ENCODE measurements around the gene LRRC71. TPM values are rescaled to one million over a fixed set of nuclear protein-coding genes. Genes with fewer than 3 reads are reported as not detected.
"Not testable (repeated sequence)": the region's sequence is repeated elsewhere in the genome, so short reads cannot be mapped to it uniquely, and the experiment has no call there.

The LRRC71 gene
- total RNA-seq, 1 donor from 2014 or later = not detected

- no peak for DNase-seq (ENCODE audit: low spot score)
- intact Hi-C loops (cut with DNase I) = no loop called here
These were observed 2.7 kb downstream of the LRRC71 start for GRCh38 chr1:156922986-156923669.

- no peak for DNase-seq (ENCODE audit: low spot score)
- intact Hi-C loops (cut with DNase I) = no loop called here
These were observed 3.4 kb downstream of the LRRC71 start for GRCh38 chr1:156923670-156924477.

GRCh38 chr1:156924478-156925153 is 4.2 kb downstream of the LRRC71 start:
- intact Hi-C loops (cut with DNase I) = loop anchor here (5.0 kb wide), 1 partner anchor 82 kb away; no protein-coding TSS in a partner anchor
- no peak for DNase-seq (ENCODE audit: low spot score)

- intact Hi-C loops (cut with DNase I) = loop anchor here (2.0 to 5.0 kb wide), 2 partner anchors 83 to 129 kb away; no protein-coding TSS in a partner anchor
- DNase-seq (ENCODE audit: low spot score) = no peak
These were observed 5.0 kb downstream of the LRRC71 start for GRCh38 chr1:156925154-156926010.

- no peak for DNase-seq (ENCODE audit: low spot score)
- intact Hi-C loops (cut with DNase I) = loop anchor here (2.0 to 5.0 kb wide), 2 partner anchors 84 to 129 kb away; no protein-coding TSS in a partner anchor
These were observed 5.7 kb downstream of the LRRC71 start for GRCh38 chr1:156926175-156926574.

- DNase-seq (ENCODE audit: low spot score) = not testable (repeated sequence)
- intact Hi-C loops (cut with DNase I) = loop anchor here (2.0 to 5.0 kb wide), 2 partner anchors 84 to 130 kb away; no protein-coding TSS in a partner anchor
These were observed 6.3 kb downstream of the LRRC71 start for GRCh38 chr1:156926695-156927094.

- no peak for DNase-seq (ENCODE audit: low spot score)
- intact Hi-C loops (cut with DNase I) = loop anchor here (2.0 to 5.0 kb wide), 2 partner anchors 85 to 131 kb away; no protein-coding TSS in a partner anchor
These were observed 7.0 kb downstream of the LRRC71 start for GRCh38 chr1:156927215-156928042.

- intact Hi-C loops (cut with DNase I) = loop anchor here (5.0 kb wide), 1 partner anchor 86 kb away; no protein-coding TSS in a partner anchor
These were observed 7.7 kb downstream of the LRRC71 start for GRCh38 chr1:156928043-156928602.

GRCh38 chr1:156929596-156930238 is 9.3 kb downstream of the LRRC71 start:
- no peak for DNase-seq (ENCODE audit: low spot score)
- intact Hi-C loops (cut with DNase I) = loop anchor here (5.0 kb wide), 1 partner anchor 87 kb away; no protein-coding TSS in a partner anchor

More at GRCh38 chr1:156928043-156928602, 7.7 kb downstream of the LRRC71 start:
- no peak for DNase-seq (ENCODE audit: low spot score)

- DNase-seq (ENCODE audit: low spot score) = no peak
- intact Hi-C loops (cut with DNase I) = no loop called here
These were observed 10.1 kb downstream of the LRRC71 start for GRCh38 chr1:156930483-156930882.

GRCh38 chr1:156931211-156931952 is 10.9 kb downstream of the LRRC71 start:
- intact Hi-C loops (cut with DNase I) = no loop called here
- no peak for DNase-seq (ENCODE audit: low spot score)

GRCh38 chr1:156931974-156932710 is 11.7 kb downstream of the LRRC71 start:
- no peak for DNase-seq (ENCODE audit: low spot score)
- intact Hi-C loops (cut with DNase I) = no loop called here

GRCh38 chr1:156933136-156933535 is 12.7 kb downstream of the LRRC71 start:
- DNase-seq (ENCODE audit: low spot score) = no peak
- intact Hi-C loops (cut with DNase I) = no loop called here

GRCh38 chr1:156935505-156936128 is 15.2 kb downstream of the LRRC71 start:
- no peak for DNase-seq (ENCODE audit: low spot score)
- intact Hi-C loops (cut with DNase I) = no loop called here

- intact Hi-C loops (cut with DNase I) = no loop called here
- DNase-seq (ENCODE audit: low spot score) = no peak
These were observed 15.8 kb downstream of the LRRC71 start for GRCh38 chr1:156936191-156936590.

Measured in cardiac septum (tissue), 1 donor.